AG04450 (cell line): ENCODE measurements around the gene ZNF76. TPM values are rescaled to one million over a fixed set of nuclear protein-coding genes. Genes with fewer than 3 reads are reported as not detected.
A peak's percentile ranks its signal among the peaks of the same experiment; 100 is the strongest.

Experiments
- CTCF ChIA-PET: fragments of 300-600, 350-600 bp; formaldehyde crosslinking; extraction: SDS; loops from one replicate; lab custom pipeline; 2022; ENCODE audit warnings: antibody characterized with exemption, inconsistent platforms; lab: Charles Lee
- POLR2A ChIA-PET: fragments of 350-600 bp; formaldehyde crosslinking; extraction: SDS; loops from one replicate; lab custom pipeline; 2021; ENCODE audit warnings: antibody characterized with exemption, inconsistent platforms; lab: Yijun Ruan, JAX
- DNase-seq: peaks from one replicate; pipeline ENCODE4 v3.0.0-alpha.2; 2011; ENCODE audit warnings: low read depth, low spot score
- H3K27ac ChIP-seq: one replicate; pipeline ENCODE4 v1.5.1; 2012; ENCODE audit warnings: low read depth, low read length, control low read depth
- H3K27me3 ChIP-seq: one replicate; pipeline ENCODE4 v1.6.0; 2012; ENCODE audit warnings: low read length; ENCODE audit not compliant: control insufficient read depth, insufficient read depth
- H3K4me3 ChIP-seq: 2 replicates; pipeline ENCODE4 v1.5.1; 2011; ENCODE audit warnings: mild to moderate bottlenecking, low read depth, low read length, control low read depth
- H3K9me3 ChIP-seq: 2 replicates; pipeline ENCODE4 v1.5.1; 2012; ENCODE audit warnings: low read length; ENCODE audit not compliant: control insufficient read depth, insufficient read depth
- CTCF ChIP-seq: IDR thresholded peaks from 2 replicates; pipeline ENCODE4 v1.5.1; 2011; ENCODE audit warnings: low read depth, low read length, control low read depth, inconsistent platforms
- polyA plus RNA-seq: library from polyadenylated mRNA; depleted of rRNA; stranded (reverse); fragments of >200 nt; gene quantifications from 2 replicates; pipeline ENCODE4 v1.2.3, GENCODE V29; 2011; rRNA removed

ZNF76 gene
- polyA plus RNA-seq, 1 experiment, result 10.2 TPM

GRCh38 chr6:35343092-35343834, 83.7 kb downstream of the ZNF76 start:
- no peak for TF ChIP-seq CTCF
- Histone ChIP-seq H3K27me3 (peaks cover 3% of the 10 kb centered on the region), H3K27ac (peak overlapping the region; percentile 31), H3K9me3 (no peaks in the 10 kb centered on the region), H3K4me3 (peak overlapping the region; percentile 71)
- POLR2A ChIA-PET, result interaction anchor here (1.4 to 2.5 kb wide), 3 partner anchors 72 to 128 kb away, joined by 4 to 16 read pairs (median 8); no protein-coding TSS in a partner anchor
- no peak for DNase-seq
- CTCF ChIA-PET, result interaction anchor here (0.9 to 6.6 kb wide), 8 partner anchors 13 to 124 kb away, joined by 3 to 201 read pairs (median 12); partner anchors contain the start of genes FANCE and RPL10A

GRCh38 chr6:35343835-35344550, 84.5 kb downstream of the ZNF76 start:
- no peaks in the 10 kb centered on the region for H3K9me3 ChIP-seq
- peaks cover 1% of the 10 kb centered on the region for H3K27me3 ChIP-seq
- DNase-seq, result no peak
- POLR2A ChIA-PET, result interaction anchor here (1.1 to 2.5 kb wide), 2 partner anchors 71 to 85 kb away, joined by 3 to 16 read pairs; partner anchors contain the start of gene ZNF76
- H3K27ac ChIP-seq, result peak overlapping the region; percentile 31
- CTCF ChIA-PET, result interaction anchor here (2.4 to 6.6 kb wide), 4 partner anchors 71 to 123 kb away, joined by 11 to 201 read pairs (median 35); partner anchors contain the start of genes FANCE and RPL10A
- TF ChIP-seq CTCF, result no peak
- peak overlapping the region; percentile 71 for H3K4me3 ChIP-seq

Other genes starting within 250 kb of the ZNF76 start
- 0.11 and 0.15 TPM in 2 replicates for gene TCP11, start 118.4 kb upstream of the ZNF76 start, polyA plus RNA-seq
- 6.7 and 7.7 TPM in 2 replicates for gene SCUBE3, start 45.8 kb upstream of the ZNF76 start, polyA plus RNA-seq
- 2.5 and 2.6 TPM in 2 replicates for gene DEF6, start 38.1 kb downstream of the ZNF76 start, polyA plus RNA-seq
- 26.9 and 32.9 TPM in 2 replicates for gene PPARD, start 82.8 kb downstream of the ZNF76 start, polyA plus RNA-seq
- 7.0 and 7.1 TPM in 2 replicates for gene FANCE, start 192.6 kb downstream of the ZNF76 start, polyA plus RNA-seq
- gene RPL10A, start 208.7 kb downstream of the ZNF76 start, polyA plus RNA-seq, result 2,636 and 2,921 TPM in 2 replicates
- gene TEAD3, start 237.3 kb downstream of the ZNF76 start, polyA plus RNA-seq, result 16.6 and 22.8 TPM in 2 replicates